ENCODE measurements around the gene LEFTY2. TPM values are rescaled to one million over a fixed set of nuclear protein-coding genes. Genes with fewer than 3 reads are reported as not detected.
"Not testable (repeated sequence)": the region's sequence is repeated elsewhere in the genome, so short reads cannot be mapped to it uniquely, and the experiment has no call there.

LEFTY2 gene
- total and polyA plus RNA-seq, 9 of the 15 experiments (the other 6 are each of a cell fraction or from before 2014, with no cell fraction given), result 0.04 to 0.14 TPM; not detected in 7

DNA sequence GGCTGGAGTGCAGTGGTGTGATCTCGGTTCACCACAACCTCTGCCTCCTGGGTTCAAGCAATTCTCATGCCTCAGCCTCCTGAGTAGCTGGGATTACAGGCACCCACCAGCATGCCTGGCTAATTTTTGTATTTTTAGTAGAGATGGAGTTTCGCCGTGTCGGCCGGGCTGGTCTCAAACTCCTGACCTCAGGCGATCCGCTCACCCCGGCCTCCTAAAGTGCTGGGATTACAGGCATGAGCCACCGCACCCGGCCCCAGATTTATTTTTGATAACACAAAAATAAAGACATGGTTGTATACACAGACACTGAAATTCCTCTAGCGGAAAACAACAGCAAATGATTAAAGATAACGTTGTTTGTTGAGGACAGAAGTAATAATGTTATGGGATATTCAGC lies 34.1 kb upstream of the LEFTY2 start:
- H2AFZ ChIP-seq (ENCODE audit: low read depth, low read length); H3K9ac ChIP-seq (ENCODE audit: insufficient read depth in 1 of 2, low read depth in 2 of 2, low read length in 2 of 2); H3K27me3 ChIP-seq (ENCODE audit: control insufficient read depth in 2 of 2, insufficient read depth in 2 of 2, low read length in 2 of 2); H3K4me2 ChIP-seq (ENCODE audit: insufficient read depth, low read length); BruUV-seq (replicated peaks); H4K20me1 ChIP-seq (replicated peaks; ENCODE audit: control insufficient read depth, insufficient read depth, low read length); DNase-seq (ENCODE audit: extremely low read depth in 1 of 4, low spot score in 3 of 4); H3K9me1 ChIP-seq (ENCODE audit: control insufficient read depth, insufficient read depth, low read length); H3K9me3 ChIP-seq (replicated peaks; ENCODE audit: control insufficient read depth, insufficient read depth, low read depth, low read length); H3K4me3 ChIP-seq; in situ Hi-C loops (cut with MboI); FAIRE-seq; H3K27ac ChIP-seq (ENCODE audit: extremely low read depth, low read depth, low read length); H3K79me2 ChIP-seq (ENCODE audit: control insufficient read depth, insufficient read depth, low read length); ATAC-seq: not testable (repeated sequence)
- ChIA-PET POLR2A (interaction anchor here (0.7 to 2.4 kb wide), 6 partner anchors 10 to 491 kb away, joined by 3 to 7 read pairs (median 4); partner anchors contain the start of genes SRP9 and TMEM63A), CTCF (ENCODE audit: low intra/inter-chr PET ratio) (interaction anchor here (0.5 to 6.7 kb wide), 10 partner anchors 13 to 648 kb away, joined by 3 to 133 read pairs (median 4); no protein-coding TSS in a partner anchor)
- Histone ChIP-seq H3K36me3 (ENCODE audit: control insufficient read depth, insufficient read depth, low read length) (peaks cover 26% of the 10 kb centered on the region), H3K4me1 (replicated peaks in 1 of 2; ENCODE audit: control insufficient read depth in 2 of 2, insufficient read depth in 2 of 2, low read length in 2 of 2) (peaks cover 7 to 16% of the 10 kb centered on the region in 2 experiments; a peak in 4 of 5 replicates)
- 84% methylated on average over 12 of the region's 12 CpGs for WGBS (ENCODE audit: insufficient coverage, low coverage, missing lambda C conversion rate)
- intact Hi-C loops (cut with micrococcal nuclease), result loop anchor here (5.0 to 10.0 kb wide), 5 partner anchors 130 to 423 kb away; partner anchors contain the start of gene ENAH

- intact Hi-C loops (cut with micrococcal nuclease) (loop anchor here (10.0 kb wide), 2 partner anchors 130 to 320 kb away; partner anchors contain the start of gene ENAH), in situ Hi-C loops (cut with MboI) (no loop called here)
- peaks cover 19% of the 10 kb centered on the region for H3K36me3 ChIP-seq (ENCODE audit: control insufficient read depth, insufficient read depth, low read length)
- H3K27ac ChIP-seq (ENCODE audit: extremely low read depth, low read depth, low read length), result no peak overlapping the region
- 71% methylated on average over 10 of the region's 10 CpGs for WGBS (ENCODE audit: insufficient coverage, low coverage, missing lambda C conversion rate)
- no peaks in the 10 kb centered on the region for H4K20me1 ChIP-seq (replicated peaks; ENCODE audit: control insufficient read depth, insufficient read depth, low read length)
- peak in 1 of 4 experiments; percentile 24 for DNase-seq (ENCODE audit: extremely low read depth in 1 of 4, low spot score in 3 of 4)
- CTCF ChIA-PET (ENCODE audit: low intra/inter-chr PET ratio), result interaction anchor here (6.7 kb wide), 1 partner anchor 499 kb away, joined by 133 read pairs; no protein-coding TSS in a partner anchor
- no peak overlapping the region for H3K4me2 ChIP-seq (ENCODE audit: insufficient read depth, low read length)
- no peaks in the 10 kb centered on the region for H3K27me3 ChIP-seq (ENCODE audit: control insufficient read depth in 2 of 2, insufficient read depth in 2 of 2, low read length in 2 of 2)
- H2AFZ ChIP-seq (ENCODE audit: low read depth, low read length), result no peak overlapping the region
- peak overlapping the region in 1 of 2 experiments; percentile 63; a peak in 2 of 4 replicates for H3K9ac ChIP-seq (ENCODE audit: insufficient read depth in 1 of 2, low read depth in 2 of 2, low read length in 2 of 2)
- POLR2A ChIA-PET, result interaction anchor here (0.7 to 2.4 kb wide), 7 partner anchors 10 to 490 kb away, joined by 3 to 7 read pairs (median 3); partner anchors contain the start of genes SRP9 and TMEM63A
- no peaks in the 10 kb centered on the region for H3K9me3 ChIP-seq (replicated peaks; ENCODE audit: control insufficient read depth, insufficient read depth, low read depth, low read length)
- FAIRE-seq, result no peak
- no TSS peak for BruUV-seq (replicated peaks)
- H3K79me2 ChIP-seq (ENCODE audit: control insufficient read depth, insufficient read depth, low read length), result no peaks in the 10 kb centered on the region
- no peak for ATAC-seq
- H3K9me1 ChIP-seq (ENCODE audit: control insufficient read depth, insufficient read depth, low read length), result no peaks in the 10 kb centered on the region
- H3K4me1 ChIP-seq (replicated peaks in 1 of 2; ENCODE audit: control insufficient read depth in 2 of 2, insufficient read depth in 2 of 2, low read length in 2 of 2), result peaks cover 7 to 16% of the 10 kb centered on the region in 2 experiments; a peak in 4 of 5 replicates
- H3K4me3 ChIP-seq, result no peak overlapping the region
- no peak for TF ChIP-seq JUND (IDR thresholded peaks at IDR 0.05; ENCODE audit: borderline replicate concordance, low read depth, low read length)
- TF ChIP-seq JUND (tag; IDR thresholded peaks at IDR 0.05; ENCODE audit: borderline replicate concordance, low read depth, low read length), result no peak
- 0 out of 2 replicates have a peak, but pooled peaks have one; percentile 22 for TF ChIP-seq POLR2AphosphoS5 (IDR thresholded peaks at IDR 0.05; ENCODE audit: control insufficient read depth, insufficient read depth, low read depth, low read length)
- TF ChIP-seq MCM5 (IDR thresholded peaks at IDR 0.05; ENCODE audit: low read depth), result no peak
- no peak for TF ChIP-seq EP300 (IDR thresholded peaks at IDR 0.05; ENCODE audit: low read length)
- no peak for TF ChIP-seq CCNT2 (IDR thresholded peaks at IDR 0.05; ENCODE audit: borderline replicate concordance, extremely low read depth, insufficient read length, low read depth, low read length)
- peak; percentile 29; the same call in 1 of the 2 replicates for TF ChIP-seq SUPT5H (IDR thresholded peaks at IDR 0.05)
- no peak for TF ChIP-seq RNF2 (IDR thresholded peaks at IDR 0.05)
- TF ChIP-seq BCL6 (CRISPR knock-in tag; IDR thresholded peaks at IDR 0.05), result no peak
- TF ChIP-seq POLR2B (IDR thresholded peaks at IDR 0.05; ENCODE audit: low read depth, partially characterized antibody), result peak; percentile 31
- peak; percentile 28 for TF ChIP-seq SNRNP70 (optimal IDR thresholded peaks at IDR 0.05; ENCODE audit: low read depth, low read length)
- TF ChIP-seq TAF7 (tag; IDR thresholded peaks at IDR 0.05), result no peak
- peak; percentile 96 for TF ChIP-seq ZBTB33 (CRISPR knock-in tag; IDR thresholded peaks at IDR 0.05)
- peak; percentile 53 for TF ChIP-seq POLR2G (IDR thresholded peaks at IDR 0.05; ENCODE audit: low read depth, low read length)
- peak; percentile 20; the same call in 1 of the 2 replicates for TF ChIP-seq RBFOX2 (IDR thresholded peaks at IDR 0.05; ENCODE audit: low read depth, low read length)
These were observed 33.4 kb upstream of the LEFTY2 start for GRCh38 chr1:225974454-225974853.
